Hematopoietic multipotent progenitor cell treated with erythropoietin and hydrocortisone succinate and interleukin-3 and kit ligand, for 15 days (in vitro differentiated cells): ENCODE data around the gene RALGAPB.
"Not testable (repeated sequence)": the region's sequence is repeated elsewhere in the genome, so short reads cannot be mapped to it uniquely, and the experiment has no call there.

Source experiments
- DNase-seq: peaks from one replicate; pipeline ENCODE4 v3.0.0-alpha.2; 2015; ENCODE audit warnings: low spot score

RALGAPB gene

DNA sequence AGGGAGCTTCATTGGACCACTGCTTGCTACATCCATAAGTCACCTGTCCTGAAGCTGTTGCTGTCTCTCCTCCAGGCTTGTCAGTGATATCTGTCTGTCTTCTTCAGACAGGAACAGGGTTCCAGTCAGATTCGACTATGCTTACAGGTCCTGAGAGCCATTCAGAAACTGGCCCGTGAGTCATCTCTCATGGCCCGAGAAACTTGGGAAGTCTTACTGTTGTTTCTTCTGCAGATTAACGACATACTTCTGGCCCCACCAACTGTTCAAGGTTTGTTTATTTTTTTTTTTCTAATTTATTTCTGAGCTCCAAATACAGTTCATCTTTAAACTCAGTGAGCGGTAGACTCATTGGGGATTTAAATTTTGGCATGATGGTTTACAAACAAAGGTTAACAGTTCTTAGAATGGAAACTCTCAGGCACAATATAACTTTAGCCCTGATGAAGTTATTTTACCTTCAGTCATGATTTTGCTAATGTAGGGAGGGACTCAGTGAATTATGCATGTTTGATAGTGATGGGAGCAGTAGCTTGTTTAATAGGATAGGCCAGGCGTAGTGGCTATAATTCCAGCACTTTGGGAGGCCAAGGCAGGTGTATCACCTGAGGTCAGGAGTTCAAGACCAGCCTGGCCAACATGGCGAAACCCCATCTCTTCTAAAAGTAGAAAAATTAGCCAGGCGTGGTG is 24.7 kb downstream of the RALGAPB start:
- no peak for DNase-seq

DNA sequence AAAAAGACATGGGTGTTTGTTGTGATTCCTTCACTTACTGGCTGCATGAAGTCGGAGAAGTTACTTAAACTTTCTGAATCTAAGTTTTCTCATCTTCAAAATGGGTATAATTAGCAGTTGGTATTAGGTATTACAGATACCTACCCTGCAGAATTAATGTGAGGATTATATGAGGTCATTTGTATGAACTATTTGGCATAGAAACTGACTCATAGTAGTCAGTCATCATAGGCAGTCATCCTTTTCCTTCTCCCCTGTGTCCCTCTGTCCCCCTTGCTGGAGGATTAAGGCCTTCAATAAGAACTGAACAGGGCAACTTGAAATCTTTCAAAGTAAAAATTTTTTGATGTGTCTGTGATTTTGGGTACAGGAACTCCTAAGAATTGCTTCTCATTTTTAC is 26.3 kb downstream of the RALGAPB start:
- DNase-seq: no peak

GRCh38 chr20:38499366-38499765 is 26.7 kb downstream of the RALGAPB start:
- no peak for DNase-seq

- no peak for DNase-seq
Observed at GRCh38 chr20:38501858-38502436, 29.3 kb downstream of the RALGAPB start.

- DNase-seq: no peak
Observed at GRCh38 chr20:38504368-38505090, 31.9 kb downstream of the RALGAPB start.

DNA sequence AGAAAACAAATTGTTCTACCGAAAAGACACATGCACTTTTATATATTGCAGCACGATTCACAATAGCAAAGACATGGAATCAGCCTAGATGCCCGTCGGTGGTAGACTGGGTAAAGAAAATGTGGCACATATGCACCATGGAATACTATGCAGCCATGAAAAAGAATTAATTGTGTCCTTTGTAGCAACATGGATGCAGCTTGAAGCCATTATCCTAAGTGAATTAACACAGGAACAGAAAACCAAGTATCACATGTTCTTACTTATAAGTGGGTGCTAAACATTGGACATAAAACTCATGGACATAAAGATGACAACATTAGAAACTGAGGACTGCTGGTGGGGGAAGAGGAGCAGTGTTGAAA is 32.4 kb downstream of the RALGAPB start:
- no peak for DNase-seq

DNA sequence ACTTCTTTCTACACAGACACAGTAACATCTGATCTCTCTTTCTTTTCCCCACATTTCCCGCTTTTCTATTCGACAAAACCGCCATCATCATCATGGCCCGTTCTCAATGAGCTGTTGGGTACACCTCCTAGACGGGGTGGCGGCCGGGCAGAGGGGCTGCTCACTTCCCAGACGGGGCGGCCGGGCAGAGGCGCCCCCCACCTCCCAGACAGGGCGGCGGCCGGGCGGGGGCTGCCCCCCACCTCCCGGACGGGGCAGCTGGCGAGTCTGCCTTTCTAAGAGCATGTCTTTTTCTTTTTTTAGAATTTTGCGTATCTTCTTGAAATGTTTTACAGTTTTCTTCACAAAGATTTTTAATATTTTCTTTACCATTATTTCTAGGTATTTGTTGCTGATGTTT is 39.1 kb downstream of the RALGAPB start:
- DNase-seq: not testable (repeated sequence)

DNA sequence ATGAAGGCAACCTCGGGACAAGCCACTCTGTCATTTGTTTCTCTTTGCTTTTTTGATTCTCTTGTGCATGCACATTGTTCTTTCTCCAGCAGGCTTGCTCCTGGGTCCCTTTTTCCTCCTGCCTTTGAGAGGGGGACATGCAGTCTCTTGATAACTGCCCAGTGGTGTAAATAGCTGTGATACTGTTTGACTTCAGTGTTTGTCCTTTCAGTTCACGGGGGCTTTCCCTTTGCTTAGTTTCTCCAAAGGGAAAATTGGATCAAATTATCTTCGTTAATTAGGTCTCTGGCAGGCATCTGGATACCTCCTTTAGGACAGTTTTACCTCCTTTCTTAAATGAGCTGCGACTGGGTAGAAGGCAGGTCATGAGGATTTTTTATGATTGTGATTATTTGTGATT is 41.5 kb downstream of the RALGAPB start:
- DNase-seq: no peak

DNA sequence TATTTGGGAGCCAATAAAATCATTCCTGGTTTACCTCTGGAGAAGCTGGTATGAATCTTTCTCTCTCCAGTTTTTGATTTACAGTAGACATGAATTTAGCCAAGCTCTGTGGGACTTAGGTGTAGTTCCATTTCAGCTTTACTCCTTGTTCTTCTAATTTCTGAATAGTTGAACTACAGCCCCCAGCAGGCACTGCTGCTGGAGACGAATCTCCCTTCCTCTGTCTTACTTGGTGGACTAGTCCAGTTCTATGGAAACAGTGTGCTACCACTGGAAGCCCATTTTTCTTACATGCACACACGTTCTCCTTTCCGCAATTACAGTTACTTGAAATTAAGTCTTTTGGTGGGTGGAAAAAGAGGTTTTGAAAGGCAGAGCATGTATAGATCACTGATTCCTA is 42.3 kb downstream of the RALGAPB start:
- no peak for DNase-seq

DNA sequence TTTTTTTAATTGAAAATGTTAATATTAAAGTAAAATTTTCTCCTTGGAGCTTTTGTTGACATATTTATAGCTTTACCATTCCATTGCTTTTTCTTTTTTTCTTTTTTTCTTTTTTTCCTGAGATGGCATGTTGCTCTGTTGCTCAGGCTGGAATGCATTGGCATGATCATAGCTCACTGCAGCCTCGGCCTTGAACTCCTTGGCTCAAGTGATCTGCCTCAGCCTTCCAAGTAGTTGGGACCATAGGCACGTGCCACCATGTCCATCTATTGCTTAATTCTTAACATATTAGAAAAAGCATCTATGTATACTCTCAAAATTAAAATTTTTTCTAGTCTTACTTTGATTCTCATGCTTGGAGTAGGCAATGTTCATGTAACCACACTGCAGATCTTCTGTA is 43.0 kb downstream of the RALGAPB start:
- DNase-seq: no peak

- DNase-seq: no peak
Observed at GRCh38 chr20:38519426-38519825, 46.8 kb downstream of the RALGAPB start.

DNA sequence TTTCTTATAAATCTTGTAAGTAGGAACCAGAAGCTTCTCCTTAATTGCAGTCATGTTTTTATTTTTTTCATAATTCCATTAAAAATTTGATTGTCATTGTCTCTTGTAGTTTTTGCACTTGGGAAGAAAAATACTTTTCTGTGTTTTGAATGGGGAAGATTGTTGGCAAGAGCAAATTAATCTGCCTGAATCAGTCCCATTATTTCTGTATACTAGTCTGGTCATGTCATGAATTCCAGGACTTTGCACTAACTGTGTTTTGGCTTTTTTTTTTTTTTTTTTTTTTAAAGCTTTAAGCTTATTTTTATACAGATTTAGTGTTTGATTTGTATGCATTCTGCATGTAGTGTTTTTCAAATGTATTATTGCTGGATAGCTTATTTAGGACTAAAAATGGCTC is 47.6 kb downstream of the RALGAPB start:
- DNase-seq: no peak

DNA sequence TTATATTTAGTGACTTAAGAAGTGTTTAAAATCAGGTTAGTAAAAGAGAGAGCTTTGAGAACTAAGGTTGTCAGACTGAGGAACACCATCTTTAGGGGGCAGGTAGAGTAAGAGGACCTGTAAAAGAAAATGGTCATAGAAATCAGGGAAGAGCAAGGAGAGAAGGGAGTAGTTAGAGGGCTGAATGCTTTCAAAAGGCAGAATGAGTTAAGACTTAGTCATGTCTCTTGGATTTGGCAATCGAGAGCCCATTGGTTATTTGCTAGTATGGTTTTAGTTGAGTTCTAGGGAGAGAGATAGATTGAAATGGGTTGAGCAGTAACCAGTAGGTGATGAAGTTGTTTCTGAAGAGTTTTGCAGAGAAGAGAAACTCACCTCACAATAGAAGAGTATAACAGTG is 51.1 kb downstream of the RALGAPB start:
- no peak for DNase-seq

DNA sequence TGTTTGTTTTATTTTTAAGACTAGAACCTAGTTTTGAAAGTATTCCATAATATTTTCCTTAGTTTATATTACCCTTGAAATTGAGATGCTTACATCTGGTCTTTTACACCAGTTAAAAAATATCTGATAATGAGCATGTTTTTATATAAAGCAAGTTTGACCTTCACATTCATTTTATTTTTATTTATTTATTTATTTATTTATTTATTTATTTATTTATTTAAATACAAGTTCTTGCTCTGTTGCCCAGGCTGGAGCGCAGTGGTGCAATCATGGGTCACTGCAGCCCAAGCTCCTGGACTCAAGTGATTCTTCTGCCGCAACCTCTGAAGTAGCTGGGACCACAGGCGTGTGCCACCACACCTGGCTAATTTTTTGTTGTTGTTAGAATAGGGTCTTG is 55.5 kb downstream of the RALGAPB start:
- DNase-seq: no peak

DNA sequence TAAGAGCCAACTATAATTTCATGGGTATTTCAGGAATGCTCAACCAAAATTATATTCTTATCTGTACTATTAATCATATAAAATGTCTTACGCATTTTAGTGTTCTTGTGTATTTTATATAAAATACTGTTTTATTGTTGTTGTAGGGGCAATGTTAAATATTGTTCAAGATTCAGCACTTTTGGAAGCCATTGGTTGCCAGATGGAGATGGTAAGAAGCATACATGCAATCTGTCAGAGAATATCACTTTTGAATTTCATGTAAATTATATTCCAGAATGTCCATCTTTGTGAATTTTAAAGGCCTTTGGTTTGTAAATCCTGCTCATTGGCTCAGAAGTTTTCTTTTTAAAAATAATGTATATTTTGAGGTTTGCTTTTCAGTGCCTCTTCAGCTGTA is 58.4 kb downstream of the RALGAPB start:
- no peak for DNase-seq

- no peak for DNase-seq
Observed at GRCh38 chr20:38534756-38535155, 62.1 kb downstream of the RALGAPB start.

GRCh38 chr20:38536310-38536709 is 63.7 kb downstream of the RALGAPB start:
- DNase-seq: no peak

DNA sequence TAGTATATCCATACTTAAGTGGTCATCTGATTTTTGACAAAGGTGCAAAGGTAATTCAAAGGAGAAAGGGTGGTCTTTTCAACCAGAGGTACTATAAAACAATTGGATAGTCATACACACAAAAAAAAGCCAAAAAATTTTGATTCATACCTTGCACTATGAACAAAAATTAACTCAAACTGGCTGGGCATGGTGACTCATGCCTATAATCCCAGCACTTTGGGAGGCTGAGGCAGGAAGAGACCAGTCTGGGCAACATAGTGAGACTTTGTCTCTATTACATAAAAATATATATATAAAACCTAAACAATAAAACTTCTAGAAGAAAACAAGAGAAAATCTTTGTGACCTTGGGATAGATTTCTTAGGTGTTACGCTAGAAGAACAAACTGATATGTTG is 64.5 kb downstream of the RALGAPB start:
- no peak for DNase-seq

- DNase-seq: no peak
Observed at GRCh38 chr20:38538789-38539188, 66.1 kb downstream of the RALGAPB start.

DNA sequence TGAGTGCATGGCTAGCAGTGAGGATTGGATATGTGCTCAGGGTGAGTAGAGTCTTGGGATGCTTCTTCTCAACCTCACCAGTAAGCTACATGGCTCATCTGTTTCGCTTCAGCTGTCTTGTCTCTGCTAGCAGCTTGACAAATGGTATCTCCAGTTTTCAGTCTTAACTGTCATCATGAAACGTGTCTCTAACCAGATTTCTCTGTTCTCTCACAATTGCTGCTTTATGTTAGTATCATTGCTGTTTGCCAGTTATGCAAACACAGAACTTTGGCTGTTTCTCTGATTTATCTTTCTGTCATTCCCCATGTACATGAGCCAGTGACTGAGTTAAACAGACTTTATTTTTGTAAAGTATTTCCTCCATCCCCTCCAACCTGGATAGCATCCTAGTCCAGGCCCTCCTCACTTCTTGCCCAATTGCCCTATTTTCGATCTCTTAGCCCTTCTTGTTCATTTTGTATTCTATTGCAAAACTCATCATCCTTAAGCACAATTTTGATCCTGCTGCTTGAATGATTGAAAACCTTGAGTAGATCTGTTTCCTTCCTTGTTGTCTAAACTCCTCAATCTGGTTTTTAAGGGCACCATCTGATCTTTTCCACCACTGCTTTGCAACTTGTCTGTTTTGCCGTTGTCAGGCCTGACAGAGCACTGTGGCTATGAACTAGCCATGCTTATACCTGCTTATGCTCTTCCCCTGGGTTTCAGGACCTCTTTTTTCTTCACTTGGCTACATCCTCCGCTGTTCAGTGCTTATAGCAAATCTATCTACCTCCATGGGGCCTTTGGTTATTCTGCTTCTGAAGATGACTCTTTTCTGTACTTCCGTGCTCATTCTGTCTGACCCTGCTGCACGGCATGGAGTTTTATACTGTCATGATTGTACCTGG is 70.6 kb downstream of the RALGAPB start:
- no peak for DNase-seq

- no peak for DNase-seq
Observed at GRCh38 chr20:38545771-38546170, 73.1 kb downstream of the RALGAPB start.

- DNase-seq: no peak
Observed at GRCh38 chr20:38547288-38548085, 74.8 kb downstream of the RALGAPB start.
